Stimulated activated naive CD8-positive, alpha-beta T cell treated with anti-CD3 and anti-CD28 coated beads, Interleukin-15, amount 100 ng/mL, for 72 hours (primary cell): ENCODE results near the gene NCK1.

Experiments
- ATAC-seq: fragments of 150-1000 bp; cut with Tn5 transposase; 2 replicates; pipeline ENCODE4 v1.10.0; 2021; ENCODE audit warnings: mild to moderate bottlenecking, moderate library complexity
- DNase-seq, 2 donors: peaks; one replicate each; pipeline ENCODE4 v3.0.0; 2021 to 2022
- H3K27ac Mint-ChIP-seq, 2 donors: one replicate each; pipeline ENCODE4 v1.8.0; 2022; ENCODE audit warnings: mild to moderate bottlenecking in 2 of 2, mixed read lengths in 2 of 2, moderate library complexity in 2 of 2
- H3K27me3 Mint-ChIP-seq: one replicate; pipeline ENCODE4 v1.8.0; 2022; ENCODE audit warnings: mixed read lengths
- H3K4me1 Mint-ChIP-seq: one replicate; pipeline ENCODE4 v1.8.0; 2022; ENCODE audit warnings: mild to moderate bottlenecking, mixed read lengths
- H3K4me3 Mint-ChIP-seq, 2 donors: one replicate each; pipeline ENCODE4 v1.8.0; 2022; ENCODE audit warnings: mild to moderate bottlenecking in 2 of 2, mixed read lengths in 2 of 2, moderate library complexity in 1 of 2
- H3K9me3 Mint-ChIP-seq, 2 donors: one replicate each; pipeline ENCODE4 v1.8.0; 2022; ENCODE audit warnings: mixed read lengths in 2 of 2

Gene NCK1

DNA sequence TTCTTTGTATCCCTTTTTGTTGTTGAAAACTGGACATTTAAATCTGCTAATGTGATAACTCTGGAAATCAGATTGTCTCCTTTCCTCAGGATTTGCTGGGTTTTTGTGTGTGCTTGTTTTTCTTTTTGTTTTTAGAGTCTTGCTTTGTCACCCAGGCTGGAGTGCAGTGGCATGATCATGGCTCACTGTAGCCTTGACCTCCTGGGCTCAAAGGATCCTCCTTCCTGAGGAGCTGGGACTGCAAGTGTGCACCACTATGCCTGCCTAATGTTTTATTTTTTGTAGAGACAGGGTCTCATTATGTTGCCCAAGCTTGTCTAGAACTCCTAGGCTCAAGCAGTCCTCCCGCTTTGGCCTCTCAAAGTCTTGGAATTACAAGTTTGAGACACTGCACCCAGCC is 51.2 kb downstream of the NCK1 start:
- Mint-ChIP-seq H3K9me3 (peaks cover 0 to 4% of the 10 kb centered on the region in 2 donors), H3K27me3 (no peaks in the 10 kb centered on the region), H3K4me1 (peaks cover 77% of the 10 kb centered on the region), H3K27ac (no peak overlapping the region), H3K4me3 (no peak overlapping the region)
- ATAC-seq (no peak), DNase-seq (no peak)

DNA sequence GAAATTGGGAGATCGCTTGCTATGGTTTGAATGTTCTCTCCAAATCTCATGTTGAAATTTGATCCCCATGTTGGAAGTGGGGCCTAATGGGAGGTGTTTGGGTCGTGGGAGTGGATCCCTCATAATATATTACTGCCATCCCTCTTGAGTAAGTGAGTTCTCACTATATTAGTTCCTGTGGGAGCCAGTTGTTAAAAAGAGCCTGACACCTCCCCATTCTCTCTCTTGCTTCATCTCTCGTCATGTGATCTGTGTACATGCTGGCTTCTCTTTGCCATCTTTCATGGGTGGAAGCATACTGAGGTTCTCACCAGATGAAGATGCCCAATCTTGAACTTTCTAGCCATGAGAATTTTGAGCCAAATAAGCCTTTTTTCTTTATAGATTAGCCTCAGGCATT is 52.7 kb downstream of the NCK1 start:
- peaks cover 72% of the 10 kb centered on the region for H3K4me1 Mint-ChIP-seq
- H3K9me3 Mint-ChIP-seq, result peaks cover 0 to 4% of the 10 kb centered on the region in 2 donors
- H3K4me3 Mint-ChIP-seq, result no peak overlapping the region
- DNase-seq, result no peak
- no peak for ATAC-seq
- no peaks in the 10 kb centered on the region for H3K27me3 Mint-ChIP-seq
- H3K27ac Mint-ChIP-seq, result no peak overlapping the region

DNA sequence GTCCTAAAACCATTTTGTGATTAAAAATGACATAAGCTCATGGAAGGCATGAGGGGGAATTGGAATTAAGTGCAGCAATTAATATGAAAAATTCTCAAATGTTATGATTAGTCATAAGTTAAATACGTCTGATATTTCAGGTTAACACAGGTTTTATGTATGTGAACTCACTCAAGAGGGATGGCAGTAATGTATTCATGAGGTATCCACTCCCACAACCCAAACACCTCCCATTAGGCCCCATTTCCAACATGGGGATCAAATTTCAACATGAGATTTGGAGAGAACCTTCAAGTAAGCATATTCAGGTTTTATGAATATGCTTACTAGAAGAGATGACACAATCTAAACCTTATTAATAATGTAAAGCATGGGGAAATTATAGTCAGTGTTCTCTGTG is 54.2 kb downstream of the NCK1 start:
- no peak for DNase-seq
- ATAC-seq, result no peak
- Mint-ChIP-seq H3K27me3 (no peaks in the 10 kb centered on the region), H3K9me3 (peaks cover 4 to 7% of the 10 kb centered on the region in 2 donors), H3K4me1 (peaks cover 75% of the 10 kb centered on the region), H3K4me3 (no peak overlapping the region), H3K27ac (no peak overlapping the region)

DNA sequence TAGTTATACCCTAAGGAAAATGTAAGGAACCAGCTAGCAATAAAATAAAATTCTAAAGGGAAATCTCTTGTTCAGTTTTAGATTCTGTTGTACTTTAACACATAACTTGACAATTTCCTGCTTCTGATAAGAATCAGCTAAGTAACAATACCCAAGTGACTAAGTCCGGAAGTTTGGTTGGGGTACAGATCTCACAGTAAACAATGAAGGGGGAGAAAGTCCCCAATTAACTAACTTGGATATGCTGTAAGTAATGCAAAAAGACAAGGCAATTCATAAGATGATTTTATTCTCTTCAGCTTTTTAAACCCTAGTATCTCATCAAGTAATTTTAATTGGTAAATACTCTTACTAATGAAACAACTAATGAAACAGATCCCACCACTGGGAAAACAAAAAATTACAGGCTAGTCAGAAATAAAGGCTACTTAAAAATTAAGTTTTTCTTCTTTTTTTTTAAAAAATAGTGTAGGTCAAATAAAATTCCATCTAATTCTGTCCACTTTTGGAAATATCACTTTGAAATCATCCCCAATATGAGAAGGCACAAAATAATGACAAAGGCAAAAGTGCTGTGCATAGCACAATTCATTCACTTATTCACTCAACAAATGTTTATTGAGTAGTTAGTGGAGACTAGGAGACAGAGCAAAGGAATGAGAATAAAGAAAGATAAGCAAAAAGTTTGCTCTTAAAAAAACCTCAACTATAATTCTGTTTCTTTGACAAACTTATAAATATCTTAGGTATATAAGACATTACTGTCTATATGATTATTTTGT is 58.0 kb downstream of the NCK1 start:
- H3K9me3 Mint-ChIP-seq, result peaks cover 6 to 8% of the 10 kb centered on the region in 2 donors
- peak; percentile 90 for ATAC-seq

DNA sequence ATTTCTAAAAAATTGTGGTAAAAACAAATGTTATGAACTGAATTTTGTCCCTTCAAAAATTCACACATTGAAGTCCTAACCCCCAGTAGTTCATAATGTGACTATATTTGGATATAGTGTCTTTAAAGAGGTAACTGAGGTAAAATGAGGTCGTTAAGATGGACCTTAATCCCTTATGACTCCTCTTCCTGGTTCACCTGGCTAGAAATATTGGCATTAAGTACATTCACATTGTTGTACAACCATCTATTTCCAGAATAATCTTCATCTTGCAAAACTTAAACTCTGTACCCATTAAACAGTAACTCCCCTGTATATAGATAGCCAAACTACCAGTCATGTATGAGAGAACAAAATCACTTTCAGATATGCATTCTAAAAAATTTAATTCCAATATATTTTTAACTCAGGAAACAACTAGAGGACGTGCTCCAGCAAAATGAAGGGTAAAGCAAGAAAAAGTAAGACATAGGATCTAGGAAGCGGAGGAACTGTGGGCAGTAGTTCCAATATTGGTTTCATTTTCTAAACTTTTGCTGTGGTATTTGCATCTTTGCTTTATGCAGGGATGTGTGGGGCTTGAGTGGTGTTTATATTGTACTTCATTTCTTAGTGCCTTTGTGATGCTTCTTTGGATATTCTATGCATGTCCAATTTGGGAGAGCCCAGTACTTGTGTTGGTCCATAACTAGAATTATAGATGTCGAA is 59.0 kb downstream of the NCK1 start:
- ATAC-seq, result no peak
- DNase-seq, result no peak
- Mint-ChIP-seq H3K4me1 (peaks cover 61% of the 10 kb centered on the region), H3K9me3 (peaks cover 6 to 8% of the 10 kb centered on the region in 2 donors), H3K27me3 (no peaks in the 10 kb centered on the region), H3K4me3 (no peak overlapping the region), H3K27ac (no peak overlapping the region)

More for the DNA sequence above, 58.0 kb downstream of the NCK1 start:
- H3K4me1 Mint-ChIP-seq, result peaks cover 67% of the 10 kb centered on the region
- H3K4me3 Mint-ChIP-seq, result peak overlapping the region in 1 of 2 donors; percentile 37
- no peak for DNase-seq
- peak overlapping the region in 1 of 2 donors; percentile 13 for H3K27ac Mint-ChIP-seq
- H3K27me3 Mint-ChIP-seq, result no peaks in the 10 kb centered on the region

DNA sequence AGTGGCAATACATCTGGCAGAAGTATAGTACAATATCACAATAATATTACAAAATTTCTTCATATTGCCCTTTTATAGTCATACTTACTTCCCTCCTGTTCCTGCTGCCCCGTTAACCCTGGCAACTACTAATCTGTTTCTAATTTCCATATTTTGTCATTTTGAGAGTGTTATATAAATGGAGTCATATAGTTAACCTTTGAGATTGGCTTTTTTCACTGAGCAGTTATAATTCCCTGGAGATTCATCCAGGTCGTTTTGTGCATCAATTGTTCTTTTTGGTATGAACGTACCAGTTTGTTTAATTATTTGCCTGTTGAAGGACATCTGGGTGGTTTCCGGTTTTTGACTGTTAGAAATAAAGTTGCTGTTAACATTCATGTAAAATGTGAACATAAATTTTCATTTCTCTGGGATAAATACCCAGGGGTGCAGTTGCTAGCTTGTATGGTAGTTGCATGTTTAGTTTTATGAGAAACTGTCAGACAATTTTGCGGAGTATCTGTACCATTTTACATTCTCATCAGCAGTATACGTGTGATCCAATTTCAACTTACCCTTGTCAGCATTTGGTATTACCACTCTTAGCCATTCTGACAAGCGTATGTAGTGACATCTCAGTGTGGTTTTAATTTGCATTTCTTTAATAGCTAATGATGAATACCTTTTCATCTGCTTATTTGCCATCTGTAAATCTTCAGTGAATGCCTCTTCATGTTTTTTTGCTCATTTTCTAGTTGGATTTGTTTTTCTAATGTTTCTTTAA is 63.6 kb downstream of the NCK1 start:
- ATAC-seq (no peak), DNase-seq (no peak)
- no peak overlapping the region for H3K4me3 Mint-ChIP-seq
- H3K27me3 Mint-ChIP-seq, result no peaks in the 10 kb centered on the region
- H3K27ac Mint-ChIP-seq, result no peak overlapping the region
- peaks cover 45% of the 10 kb centered on the region for H3K4me1 Mint-ChIP-seq
- H3K9me3 Mint-ChIP-seq, result peaks cover 6 to 8% of the 10 kb centered on the region in 2 donors

DNA sequence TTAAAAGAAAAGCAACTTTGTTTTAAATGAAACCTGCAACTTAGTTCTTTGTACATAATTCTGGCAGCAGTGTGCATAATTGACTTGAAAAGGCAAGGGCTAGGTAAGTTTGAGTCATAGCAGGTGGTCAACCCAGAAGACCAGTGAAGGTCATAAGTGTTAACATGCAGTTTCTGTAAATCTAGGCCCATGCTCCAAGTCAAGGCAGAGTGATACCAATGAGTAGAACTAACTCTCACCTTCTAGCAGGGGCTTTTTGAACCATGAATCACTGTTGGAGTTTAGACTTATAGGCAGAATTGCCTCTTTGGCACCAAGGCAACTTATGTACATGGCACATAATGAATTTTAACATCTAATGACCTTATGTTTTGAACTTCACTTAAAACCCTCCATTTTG is 66.2 kb downstream of the NCK1 start:
- DNase-seq, result peak in 1 of 2 donors; percentile 19
- Mint-ChIP-seq H3K4me3 (no peak overlapping the region), H3K27me3 (no peaks in the 10 kb centered on the region), H3K27ac (peak overlapping the region in 1 of 2 donors; percentile 90), H3K9me3 (no peaks in the 10 kb centered on the region), H3K4me1 (peaks cover 54% of the 10 kb centered on the region)
- peak; percentile 94 for ATAC-seq

DNA sequence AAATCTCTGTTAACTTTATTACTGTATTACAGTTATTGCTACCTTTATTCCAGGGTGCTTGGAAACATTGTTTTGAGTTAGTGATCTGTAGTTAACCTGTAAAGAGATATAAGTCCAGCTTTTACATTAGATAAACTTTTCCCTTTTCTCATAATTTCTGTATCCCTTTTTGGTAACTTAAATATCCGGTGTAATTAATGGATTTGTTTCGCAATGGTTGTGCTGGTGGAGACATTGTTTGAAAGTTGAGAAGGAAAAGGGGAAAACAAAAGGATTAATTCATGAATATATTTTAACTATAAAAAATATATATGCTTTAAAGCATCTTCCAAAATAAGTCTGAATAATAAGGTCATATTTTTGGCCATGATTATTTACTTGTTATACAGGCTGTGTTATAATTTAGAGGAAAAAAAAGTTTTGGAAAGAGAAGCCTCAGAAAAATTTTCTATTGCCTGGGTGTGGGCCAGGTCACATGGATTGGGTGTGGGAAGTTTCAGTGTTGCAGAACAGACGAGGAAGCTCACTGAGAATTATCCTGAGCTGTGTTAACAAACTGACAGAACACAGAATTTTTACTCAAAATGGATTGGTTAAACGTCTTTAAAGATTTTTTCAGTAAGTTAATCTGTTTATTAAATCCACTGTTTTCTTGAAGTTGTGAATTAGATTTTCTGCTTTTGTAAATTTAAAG is 68.1 kb downstream of the NCK1 start:
- peaks cover 49% of the 10 kb centered on the region for H3K4me1 Mint-ChIP-seq
- no peaks in the 10 kb centered on the region for H3K27me3 Mint-ChIP-seq
- DNase-seq (no peak), ATAC-seq (no peak)
- H3K27ac Mint-ChIP-seq, result no peak overlapping the region
- no peak overlapping the region for H3K4me3 Mint-ChIP-seq
- H3K9me3 Mint-ChIP-seq, result no peaks in the 10 kb centered on the region

DNA sequence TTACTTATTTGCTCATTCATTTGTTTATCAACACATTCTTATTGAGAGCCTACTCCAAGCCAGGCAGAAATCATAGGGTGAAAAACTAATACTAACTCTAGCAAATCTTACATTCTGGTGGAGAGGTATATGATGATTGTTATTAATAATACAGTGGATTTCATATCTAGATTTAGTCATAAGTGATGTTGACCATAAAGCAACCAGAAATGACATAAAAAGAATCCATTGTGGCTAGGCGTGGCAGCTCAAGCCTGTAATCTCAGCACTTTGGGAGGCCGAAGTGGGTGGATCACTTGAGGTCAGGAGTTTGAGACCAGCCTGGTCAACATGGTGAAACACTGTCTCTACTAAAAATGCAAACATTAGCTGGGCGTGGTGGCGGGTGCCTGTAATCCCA is 69.6 kb downstream of the NCK1 start:
- Mint-ChIP-seq H3K4me3 (no peak overlapping the region), H3K27me3 (no peaks in the 10 kb centered on the region), H3K9me3 (peaks cover 3 to 4% of the 10 kb centered on the region in 2 donors), H3K27ac (peak overlapping the region in 1 of 2 donors; percentile 65), H3K4me1 (peaks cover 49% of the 10 kb centered on the region)
- DNase-seq, result peak in 1 of 2 donors; percentile 12
- ATAC-seq, result peak; percentile 58

DNA sequence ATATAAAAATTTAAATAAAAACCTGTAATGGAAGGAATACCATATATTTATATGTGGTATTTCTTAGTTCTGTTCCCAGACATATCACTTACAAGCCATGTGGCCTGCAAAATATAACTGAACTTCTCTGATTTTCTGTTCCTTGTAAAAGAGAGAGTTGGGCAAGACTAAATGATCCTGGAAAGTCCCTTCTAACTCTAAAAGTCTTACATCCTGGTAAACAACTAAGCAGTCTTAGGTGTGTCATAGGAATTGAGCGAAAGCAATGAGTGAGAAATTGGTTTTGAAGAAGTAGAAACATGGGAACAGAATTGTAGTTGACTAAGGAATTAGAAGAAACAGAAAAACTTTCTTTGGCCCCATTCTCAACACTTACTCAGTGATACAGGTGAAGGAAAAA is 70.5 kb downstream of the NCK1 start:
- peaks cover 47% of the 10 kb centered on the region for H3K4me1 Mint-ChIP-seq
- H3K27ac Mint-ChIP-seq, result peak overlapping the region in 1 of 2 donors; percentile 87
- H3K4me3 Mint-ChIP-seq, result peak overlapping the region in 1 of 2 donors; percentile 19
- ATAC-seq, result peak; percentile 60
- H3K27me3 Mint-ChIP-seq, result no peaks in the 10 kb centered on the region
- peaks cover 5 to 7% of the 10 kb centered on the region in 2 donors for H3K9me3 Mint-ChIP-seq
- no peak for DNase-seq

DNA sequence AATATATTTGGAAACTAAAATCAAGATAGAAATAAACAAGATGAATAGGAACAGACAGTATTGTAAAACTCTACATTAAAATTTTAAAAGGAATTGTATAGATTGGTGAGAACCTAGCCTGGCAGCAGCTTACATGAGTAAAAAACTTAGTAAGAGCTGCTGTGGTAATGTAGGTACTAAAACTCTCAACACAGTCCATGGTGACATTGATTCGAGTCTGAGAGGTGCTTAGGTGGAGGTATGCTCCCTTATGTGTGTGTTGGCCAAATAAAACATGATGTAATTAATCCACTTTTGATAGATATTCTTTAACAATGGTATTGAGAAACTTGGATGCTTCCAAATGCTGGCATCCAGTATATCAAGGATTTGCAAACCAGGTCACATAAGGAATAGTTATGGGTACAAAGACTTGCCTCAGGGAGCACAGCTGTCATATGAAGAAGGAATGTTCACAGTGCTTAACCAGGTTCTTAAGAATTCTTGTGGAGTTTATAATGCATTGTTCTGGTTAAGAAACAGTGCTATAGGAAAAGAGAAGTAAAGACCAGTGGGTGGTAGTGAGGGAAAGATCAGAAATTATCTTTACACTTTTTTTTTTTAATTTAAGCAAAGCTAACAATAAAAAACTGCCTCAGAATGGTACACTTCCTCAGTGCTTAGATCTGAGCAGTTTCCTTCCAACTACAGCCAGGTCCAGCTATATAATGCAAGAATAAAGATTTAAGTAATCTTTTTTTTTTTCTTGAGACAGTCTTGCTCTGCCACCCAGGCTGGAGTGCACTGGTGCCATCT is 71.2 kb downstream of the NCK1 start:
- no peaks in the 10 kb centered on the region for H3K27me3 Mint-ChIP-seq
- H3K9me3 Mint-ChIP-seq, result peaks cover 5 to 7% of the 10 kb centered on the region in 2 donors
- H3K4me1 Mint-ChIP-seq, result peaks cover 47% of the 10 kb centered on the region
- ATAC-seq (peak; percentile 62), DNase-seq (no peak)
- H3K4me3 Mint-ChIP-seq, result no peak overlapping the region
- H3K27ac Mint-ChIP-seq, result peak overlapping the region; percentile 71 to 87

DNA sequence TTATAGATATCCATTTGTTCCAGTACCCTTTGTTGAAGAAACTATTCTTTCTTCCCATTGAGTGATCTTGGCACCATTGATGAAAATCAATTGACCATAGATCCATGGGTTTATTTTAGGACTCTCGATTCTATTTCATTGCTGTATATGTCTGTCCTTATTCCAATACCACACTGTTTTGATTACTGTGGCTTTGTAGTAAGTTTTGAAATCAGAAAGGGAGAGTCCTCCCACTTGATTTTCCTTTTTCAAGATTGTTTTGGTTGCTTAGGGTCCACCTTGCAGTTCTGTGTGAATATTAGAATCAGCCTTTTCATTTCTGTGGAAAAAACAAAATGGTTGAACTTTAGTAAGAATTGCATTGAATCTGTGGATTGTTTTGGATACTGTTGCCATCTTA is 75.2 kb downstream of the NCK1 start:
- Mint-ChIP-seq H3K4me3 (no peak overlapping the region), H3K4me1 (peaks cover 55% of the 10 kb centered on the region), H3K27me3 (no peaks in the 10 kb centered on the region), H3K27ac (no peak overlapping the region), H3K9me3 (peaks cover 7 to 9% of the 10 kb centered on the region in 2 donors)
- ATAC-seq (no peak), DNase-seq (no peak)

DNA sequence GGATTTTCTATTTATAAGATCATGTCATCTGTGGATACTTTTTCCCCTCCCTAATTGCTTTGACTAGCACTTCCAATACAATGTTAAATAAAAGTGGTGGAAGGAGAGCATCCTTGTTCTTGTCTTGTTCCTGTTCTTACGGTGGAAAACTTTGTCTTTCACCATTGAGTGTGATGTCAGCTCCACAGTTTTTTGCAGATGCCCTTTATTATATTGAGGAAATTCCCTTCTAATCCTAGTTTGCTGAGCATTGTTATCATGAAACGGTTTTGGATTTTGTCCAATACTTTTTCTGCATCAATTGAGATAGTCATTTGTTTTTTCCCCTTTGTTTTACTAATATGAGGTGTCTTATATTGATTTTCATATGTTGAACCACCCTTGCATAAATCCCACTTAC is 75.8 kb downstream of the NCK1 start:
- no peaks in the 10 kb centered on the region for H3K27me3 Mint-ChIP-seq
- peaks cover 55% of the 10 kb centered on the region for H3K4me1 Mint-ChIP-seq
- no peak for DNase-seq
- H3K9me3 Mint-ChIP-seq, result peaks cover 7 to 9% of the 10 kb centered on the region in 2 donors
- H3K27ac Mint-ChIP-seq, result peak overlapping the region in 1 of 2 donors; percentile 50
- no peak overlapping the region for H3K4me3 Mint-ChIP-seq
- no peak for ATAC-seq

DNA sequence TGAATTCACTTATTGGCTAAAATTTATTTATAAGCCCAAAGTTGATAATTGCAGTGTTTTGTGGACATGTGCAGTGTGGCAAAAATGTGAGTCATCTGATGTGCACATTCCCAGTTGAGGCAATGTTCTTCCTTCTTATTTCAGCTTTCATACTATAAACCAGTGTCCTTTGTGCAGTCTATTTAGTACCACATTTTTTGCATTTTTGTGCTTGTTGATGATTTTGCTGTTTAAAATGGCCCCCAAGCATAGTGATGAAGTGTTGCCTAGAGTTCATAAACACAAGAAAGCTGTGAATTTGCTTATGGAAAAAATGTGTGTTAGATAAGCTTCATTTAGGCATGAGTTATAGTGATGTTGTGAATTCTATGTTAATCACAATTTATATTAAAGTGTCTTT is 76.3 kb downstream of the NCK1 start:
- peaks cover 7 to 9% of the 10 kb centered on the region in 2 donors for H3K9me3 Mint-ChIP-seq
- H3K4me1 Mint-ChIP-seq, result peaks cover 55% of the 10 kb centered on the region
- DNase-seq (no peak), ATAC-seq (peak; percentile 42)
- no peak overlapping the region for H3K4me3 Mint-ChIP-seq
- no peaks in the 10 kb centered on the region for H3K27me3 Mint-ChIP-seq
- H3K27ac Mint-ChIP-seq, result peak overlapping the region in 1 of 2 donors; percentile 40
